Astrocyte of the cerebellum (primary cell): ENCODE results near the gene NDUFA8.

Experiments
- DNase-seq: peaks from one replicate; pipeline ENCODE4 v3.0.0-alpha.2; 2011; ENCODE audit warnings: low read depth
- H3K4me3 ChIP-seq: 2 replicates; pipeline ENCODE4 v1.5.1; 2011; ENCODE audit warnings: mild to moderate bottlenecking, low read depth, low read length, moderate library complexity
- CTCF ChIP-seq: IDR thresholded peaks from 2 replicates; pipeline ENCODE4 v1.5.1; 2012; ENCODE audit warnings: low read length, low read depth, moderate library complexity, mild to moderate bottlenecking; ENCODE audit errors: missing control alignments
- in situ Hi-C: cut with HindIII; loops from 2 replicates; pipeline ENCODE4 v1.10.0; 2017; ENCODE audit warnings: low sequenced_read_pairs

NDUFA8 gene

DNA sequence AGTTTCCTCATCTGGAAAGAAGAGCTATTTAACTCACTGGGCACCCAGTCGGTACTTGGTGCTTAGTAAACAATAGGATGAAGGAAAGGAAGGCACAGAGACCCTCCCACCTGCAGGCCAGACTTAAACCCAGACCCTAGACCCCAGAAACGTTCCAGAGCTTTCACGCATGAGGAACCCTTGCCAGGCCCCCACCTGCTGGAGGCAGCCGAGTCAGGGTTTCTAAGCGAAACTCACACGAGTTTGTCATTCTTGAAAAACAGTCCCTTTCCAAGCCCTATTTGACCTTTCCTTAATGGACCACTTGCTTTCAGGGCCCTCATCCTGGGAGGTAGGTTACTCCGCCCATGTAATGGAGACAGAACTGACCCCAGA is 30.6 kb downstream of the NDUFA8 start:
- H3K4me3 ChIP-seq = no peak overlapping the region
- in situ Hi-C loops = loop anchor here (5.0 kb wide), 1 partner anchor 223 kb away; no protein-coding TSS in a partner anchor
- no peak for DNase-seq
- TF ChIP-seq CTCF = no peak

- TF ChIP-seq CTCF = no peak
- in situ Hi-C loops = loop anchor here (5.0 kb wide), 1 partner anchor 224 kb away; no protein-coding TSS in a partner anchor
- no peak for DNase-seq
- no peak overlapping the region for H3K4me3 ChIP-seq
These were observed 31.3 kb downstream of the NDUFA8 start for GRCh38 chr9:122128007-122128968.

DNA sequence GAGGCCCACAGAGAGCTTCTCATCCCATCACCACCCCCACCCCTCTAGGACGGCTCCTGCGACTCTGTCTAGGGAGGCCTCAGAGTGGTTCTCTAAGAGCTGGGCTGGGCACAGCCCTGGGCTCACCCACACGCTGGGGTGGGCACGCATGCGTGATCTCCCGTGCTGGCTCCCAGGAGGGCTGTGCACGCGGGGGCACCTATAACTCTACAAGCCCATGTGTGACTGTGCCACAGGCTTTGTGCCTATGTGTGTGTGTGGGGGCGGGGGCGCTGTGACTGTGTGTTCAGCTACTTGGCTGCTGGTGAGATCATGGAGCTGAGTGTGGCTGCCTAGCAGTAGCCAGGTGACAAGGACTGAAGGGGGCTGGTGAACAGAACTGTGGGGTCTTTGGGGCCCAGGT is 32.2 kb downstream of the NDUFA8 start:
- no peak overlapping the region for H3K4me3 ChIP-seq
- in situ Hi-C loops = loop anchor here (5.0 kb wide), 1 partner anchor 225 kb away; no protein-coding TSS in a partner anchor
- no peak for TF ChIP-seq CTCF
- DNase-seq = no peak

DNA sequence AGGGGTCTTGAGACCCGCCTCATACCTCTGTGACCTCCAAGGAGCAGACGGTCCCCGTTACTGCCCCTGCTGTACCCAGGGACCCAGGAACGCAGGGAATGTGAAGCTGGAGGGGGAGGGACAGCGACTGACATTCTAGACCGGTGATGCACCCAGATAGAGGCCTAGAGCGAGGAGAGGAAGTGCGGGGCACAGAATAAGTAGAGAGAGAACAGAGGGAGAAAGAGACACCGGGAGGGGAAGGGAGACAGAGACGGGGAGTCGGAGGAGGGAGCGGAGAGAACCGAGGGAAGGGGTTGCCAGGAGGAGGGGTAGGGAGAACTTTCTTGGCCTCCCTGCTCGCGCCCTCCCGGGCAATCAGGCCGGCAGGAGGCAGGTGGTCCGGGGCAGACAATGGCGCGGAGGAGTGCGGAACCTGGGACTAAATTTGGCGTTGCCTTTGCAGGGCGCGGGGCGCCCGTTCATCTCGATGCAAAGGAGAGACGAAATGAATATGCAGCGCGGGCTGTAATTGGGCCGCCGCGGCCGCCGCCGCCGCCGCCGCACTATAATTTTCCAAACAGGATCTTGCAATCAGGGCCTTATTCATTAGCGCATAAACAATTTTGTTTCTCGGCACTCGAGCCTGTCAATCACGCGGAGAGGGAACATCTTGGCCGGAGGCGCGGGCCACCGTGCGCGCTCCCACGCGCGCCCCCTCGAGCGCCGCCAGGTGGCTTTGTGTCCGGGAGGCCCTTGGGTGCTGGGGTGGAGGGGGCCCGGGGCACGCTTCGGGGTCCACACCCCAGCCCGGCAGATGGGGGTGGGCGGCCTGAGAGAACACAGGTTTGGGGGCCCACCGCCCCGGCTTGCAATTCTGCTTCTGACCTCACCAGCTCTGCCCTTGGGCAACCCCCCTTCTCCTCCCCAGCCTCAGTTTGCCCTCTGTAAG is 33.0 kb downstream of the NDUFA8 start:
- in situ Hi-C loops = loop anchor here (5.0 kb wide), 1 partner anchor 226 kb away; no protein-coding TSS in a partner anchor
- no peak for TF ChIP-seq CTCF
- DNase-seq = no peak
- H3K4me3 ChIP-seq = peak overlapping the region; percentile 22

DNA sequence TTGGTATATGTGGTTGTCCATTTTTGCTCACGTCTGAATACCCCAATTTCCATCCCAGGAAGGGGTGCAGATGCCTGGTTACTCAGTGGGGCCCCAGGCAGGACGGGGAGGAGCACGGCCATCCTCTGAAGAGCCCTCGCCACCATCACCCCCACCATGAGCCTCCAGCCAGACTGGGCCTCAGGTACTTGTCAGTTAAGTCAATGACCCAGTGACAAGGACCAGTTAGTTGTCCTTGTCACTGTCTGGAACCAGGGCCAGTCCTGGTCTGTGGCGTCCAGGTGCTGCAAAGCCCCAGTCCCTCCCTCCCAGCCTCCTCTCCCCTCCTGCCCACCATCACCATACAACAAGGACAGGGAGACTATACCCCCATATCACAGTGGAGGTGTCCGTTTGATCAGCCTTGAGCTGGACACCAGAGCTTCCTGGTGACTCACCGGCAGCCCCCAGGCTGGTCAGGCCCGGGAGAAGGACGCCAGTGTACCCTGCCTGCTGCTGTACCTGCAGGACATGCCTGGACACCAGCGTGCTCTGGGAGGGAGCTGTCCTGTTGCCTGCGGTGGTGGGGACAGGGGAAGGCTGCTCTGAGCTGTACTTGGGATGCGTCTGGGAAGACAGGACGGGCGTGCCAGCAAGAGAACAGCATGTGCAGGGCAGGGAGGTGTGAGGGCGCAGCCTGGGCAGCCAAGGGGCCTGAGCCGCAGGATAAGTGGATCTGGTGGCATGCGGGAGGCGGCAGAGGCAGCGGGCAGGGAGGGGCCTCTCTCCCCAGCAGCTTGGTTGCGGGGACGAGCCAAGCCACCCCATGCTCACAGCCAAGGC is 33.9 kb downstream of the NDUFA8 start:
- in situ Hi-C loops = loop anchor here (5.0 kb wide), 1 partner anchor 227 kb away; no protein-coding TSS in a partner anchor
- no peak for TF ChIP-seq CTCF
- H3K4me3 ChIP-seq = no peak overlapping the region
- no peak for DNase-seq
